GM12878 (cell line): ENCODE measurements around the gene VWA7. TPM values are rescaled to one million over a fixed set of nuclear protein-coding genes. Genes with fewer than 3 reads are reported as not detected.

ENCODE experiments used
- ATAC-seq: fragments of 200-7000 bp; cut with Tn5 transposase; 3 replicates; pipeline ENCODE4 v1.9.1; 2020; ENCODE audit warnings: mild to moderate bottlenecking, moderate library complexity
- BruUV-seq: library from RNA; stranded (reverse); fragments of 400-500 nt; replicated peaks from 2 replicates; lab custom pipeline; 2021; lab: Mats Ljungman, UMichigan
- CTCF ChIA-PET: fragments of 300-600 bp; sonication (Branson Sonifier 250); formaldehyde crosslinking; extraction: SDS; loops from one replicate; lab custom pipeline; 2021; ENCODE audit warnings: inconsistent platforms; lab: Yijun Ruan, JAX
- POLR2A ChIA-PET: fragments of 350-600 bp; formaldehyde crosslinking; extraction: SDS; loops from one replicate; lab custom pipeline; 2021; ENCODE audit warnings: inconsistent platforms; lab: Charles Lee
- RAD21 ChIA-PET: fragments of 300-600 bp; sonication (Branson Sonifier 250); formaldehyde crosslinking; loops from one replicate; lab custom pipeline; 2023; ENCODE audit warnings: antibody characterized with exemption; ENCODE audit not compliant: unreplicated experiment; lab: Charles Lee
- SMC1A ChIA-PET: fragments of 300-600 bp; sonication (Branson Sonifier 250); formaldehyde crosslinking; loops from one replicate; lab custom pipeline; 2023; ENCODE audit not compliant: unreplicated experiment, uncharacterized antibody; lab: Charles Lee
- DNase-seq: peaks from one replicate; pipeline ENCODE4 v3.0.0-alpha.2; 2011; ENCODE audit warnings: low read depth, low spot score
- FAIRE-seq: peaks from 3 replicates; lab custom pipeline; 2011; peaks lifted over from hg19 to GRCh38; lab: Jason Lieb, UNC
- H2AFZ ChIP-seq: 2 replicates; pipeline ENCODE4 v1.6.0; 2011; ENCODE audit warnings: low read depth, low read length, control low read depth; ENCODE audit not compliant: control insufficient read depth
- H3K27ac ChIP-seq: 2 replicates; pipeline ENCODE4 v1.5.1; 2011; ENCODE audit warnings: control low read depth; ENCODE audit not compliant: control insufficient read depth, insufficient read depth
- H3K27me3 ChIP-seq, 2 experiments: replicated peaks in 1 of 2; 2 replicates each; pipeline versions ENCODE4 v1.6.0 to v1.6.1; 2011; ENCODE audit warnings: low read length in 1 of 2; ENCODE audit not compliant: control insufficient read depth in 2 of 2, insufficient read depth in 2 of 2
- H3K36me3 ChIP-seq, 2 experiments: 2 replicates each; pipeline ENCODE4 v1.5.1; 2011; ENCODE audit warnings: low read length in 1 of 2; ENCODE audit not compliant: control insufficient read depth in 2 of 2, insufficient read depth in 2 of 2
- H3K4me1 ChIP-seq: 2 replicates; pipeline ENCODE4 v1.6.1; 2011; ENCODE audit warnings: mild to moderate bottlenecking, low read length, moderate library complexity, mixed read lengths; ENCODE audit not compliant: control insufficient read depth, insufficient read depth
- H3K4me2 ChIP-seq: 2 replicates; pipeline ENCODE4 v1.6.0; 2011; ENCODE audit warnings: control low read depth; ENCODE audit not compliant: control insufficient read depth, insufficient read depth
- H3K4me3 ChIP-seq: fragments of 200-600 bp; sonication (generic); 2 replicates; pipeline ENCODE4 v1.5.1; 2016
- H3K79me2 ChIP-seq: 2 replicates; pipeline ENCODE4 v1.6.0; 2011; ENCODE audit warnings: low read length; ENCODE audit not compliant: control insufficient read depth, insufficient read depth
- H3K9ac ChIP-seq: 2 replicates; pipeline ENCODE4 v1.8.0; 2011; ENCODE audit warnings: low read length, control low read depth, mixed read lengths; ENCODE audit not compliant: control insufficient read depth, insufficient read depth
- H3K9me3 ChIP-seq: replicated peaks from 3 replicates; pipeline ENCODE4 v1.5.1; 2011; ENCODE audit warnings: mild to moderate bottlenecking, low read length; ENCODE audit not compliant: control insufficient read depth, insufficient read depth
- H4K20me1 ChIP-seq: 2 replicates; pipeline ENCODE4 v1.6.0; 2011; ENCODE audit not compliant: control insufficient read depth, insufficient read depth
- CTCF ChIP-seq, 3 experiments: IDR thresholded peaks in 2 of 3; conservative IDR thresholded peaks in 1 of 3; 2 replicates each; pipeline ENCODE4 v1.5.1; 2011; ENCODE audit warnings: low read depth in 3 of 3, low read length in 3 of 3, mild to moderate bottlenecking in 3 of 3, control low read depth in 2 of 3, moderate library complexity in 2 of 3, inconsistent platforms in 1 of 3, mixed read lengths in 1 of 3; ENCODE audit not compliant: control insufficient read depth in 2 of 3, insufficient read depth in 1 of 3; ENCODE audit errors: extremely low read depth in 1 of 3
- E4F1 ChIP-seq: fragments of 450-650 bp; IDR thresholded peaks from 2 replicates; pipeline ENCODE4 v1.6.1; 2018; ENCODE audit warnings: borderline replicate concordance, mild to moderate bottlenecking; ENCODE audit not compliant: partially characterized antibody
- HDGF ChIP-seq: fragments of 450-650 bp; IDR thresholded peaks from 2 replicates; pipeline ENCODE4 v1.6.1; 2016; ENCODE audit warnings: antibody characterized with exemption
- MLLT1 ChIP-seq: fragments of 450-650 bp; IDR thresholded peaks from 2 replicates; pipeline ENCODE4 v1.6.1; 2016; ENCODE audit warnings: mild to moderate bottlenecking
- PRDM15 ChIP-seq: fragments of 450-650 bp; formaldehyde crosslinking; IDR thresholded peaks from 2 replicates; pipeline ENCODE4 v1.4.0; 2020; ENCODE audit warnings: mild to moderate bottlenecking, moderate library complexity
- RAD21 ChIP-seq: IDR thresholded peaks from 2 replicates; pipeline ENCODE4 v1.6.1; 2011; ENCODE audit warnings: mild to moderate bottlenecking, low read depth, low read length, moderate library complexity; ENCODE audit not compliant: insufficient read depth
- SP1 ChIP-seq: IDR thresholded peaks from one replicate; pipeline ENCODE4 v1.6.1; 2011; ENCODE audit warnings: low read depth, low read length
- TCF3 ChIP-seq: IDR thresholded peaks from 2 replicates; pipeline ENCODE4 v1.6.1; 2012; ENCODE audit warnings: low read depth, mild to moderate bottlenecking, low read length, borderline replicate concordance; ENCODE audit not compliant: insufficient read depth
- ZNF217 ChIP-seq: fragments of 450-650 bp; IDR thresholded peaks from 2 replicates; pipeline ENCODE4 v1.6.1; 2017; ENCODE audit warnings: antibody characterized with exemption, mild to moderate bottlenecking
- WGBS: methylation state at CpG from one replicate; pipeline ENCODE4 v1.1.6; 2016; ENCODE audit warnings: low lambda C conversion rate; ENCODE audit not compliant: insufficient replicate concordance, insufficient coverage; ENCODE audit errors: missing lambda C conversion rate; 5-methylcytosine and 5-hydroxymethylcytosine counted together
- in situ Hi-C: fragments of 300-500 bp; cut with MboI; formaldehyde crosslinking; loops from 9 replicates; pipeline ENCODE4 v1.14.3; 2018; ENCODE audit warnings: mixed read lengths
- intact Hi-C: fragments of 100-400 bp; cut with micrococcal nuclease; formaldehyde crosslinking; loops from one replicate; pipeline ENCODE4 v1.14.2; 2022; ENCODE audit not compliant: unreplicated experiment
- polyA plus RNA-seq, 11 experiments: library from polyadenylated mRNA; depleted of rRNA in 4 of 11; unstranded in 6 of 11; stranded (reverse) in 5 of 11; fragments of >200 nt; fragmentation: Nextera tagmentation in 4 of 11; fragmentation: Illumina TruSeq in 1 of 11; extraction: Ambion mirVana in 4 of 11; extraction: Trizol in 1 of 11; gene quantifications; 1 replicate in 1 of 11; 2 replicates in 10 of 11; pipeline versions ENCODE4 v1.2.1 to v1.2.3, GENCODE V29; 2011 to 2016; ENCODE audit warnings: inconsistent platforms in 2 of 11, missing spikeins in 2 of 11, low read depth in 1 of 11
- total RNA-seq, 4 experiments: library from RNA; depleted of rRNA in 3 of 4; stranded (reverse); fragments of >200 nt in 3 of 4; fragmentation: Illumina TruSeq in 1 of 4; extraction: Trizol in 1 of 4; gene quantifications; 2 replicates each; pipeline versions ENCODE4 v1.2.1 to v1.2.3, GENCODE V29; 2013 to 2021

The VWA7 gene
- total and polyA plus RNA-seq, 10 of the 15 experiments (the other 5 are each of a cell fraction or from before 2014, with no cell fraction given) = 0.11 to 3.1 (median 1.2) TPM; not detected in 1

GRCh38 chr6:31792090-31792374 lies 14.9 kb upstream of the VWA7 start (continued):
- TF ChIP-seq PRDM15 (CRISPR knock-in tag) (no peak), MLLT1 (no peak)

GRCh38 chr6:31791324-31792089 lies 14.4 kb upstream of the VWA7 start:
- Histone ChIP-seq H3K9me3 (no peaks in the 10 kb centered on the region), H3K27ac (no peak overlapping the region), H3K4me3 (no peak overlapping the region), H4K20me1 (no peaks in the 10 kb centered on the region), H3K4me2 (no peak overlapping the region), H3K4me1 (peaks cover 12% of the 10 kb centered on the region), H3K9ac (no peak overlapping the region), H3K36me3 (peaks cover 4 to 9% of the 10 kb centered on the region in 2 experiments; a peak in 3 of 4 replicates), H3K79me2 (peaks cover 21% of the 10 kb centered on the region), H3K27me3 (no peaks in the 10 kb centered on the region), H2AFZ (no peak overlapping the region)
- intact Hi-C loops (no loop called here), in situ Hi-C loops (no loop called here)
- ChIA-PET POLR2A (interaction anchor here (0.6 to 1.4 kb wide), 8 partner anchors 31 to 88 kb away, joined by 3 to 7 read pairs (median 3); partner anchors contain the start of genes ABHD16A, CLIC1 and HSPA1B), SMC1A (interaction anchor here (0.6 to 2.9 kb wide), 7 partner anchors 15 to 53 kb away, joined by 3 to 11 read pairs (median 5); partner anchors contain the start of gene HSPA1L), CTCF (interaction anchor here (0.5 to 4.3 kb wide), 23 partner anchors 7 to 131 kb away, joined by 3 to 41 read pairs (median 5); partner anchors contain the start of genes CLIC1, HSPA1A, HSPA1B and HSPA1L), RAD21 (interaction anchor here (1.0 to 3.9 kb wide), 6 partner anchors 14 to 62 kb away, joined by 3 to 22 read pairs (median 11); partner anchors contain the start of genes HSPA1B, LSM2, MSH5 and VWA7)
- no peak for FAIRE-seq
- no TSS peak for BruUV-seq
- 74% methylated on average over 12 of the region's 12 CpGs for WGBS
- no peak for DNase-seq
- peak; percentile 18; the same call in 2 of the 3 replicates for ATAC-seq
- TF ChIP-seq ZNF217 (no peak), CTCF (IDR thresholded peaks at IDR 0.05 in 2 of 3, conservative IDR thresholded peaks at IDR 0.05 in 1 of 3; ENCODE audit: control insufficient read depth in 2 of 3, extremely low read depth in 1 of 3, insufficient read depth in 1 of 3, low read depth in 3 of 3, low read length in 3 of 3) (peak; percentile 52 to 71 (median 68)), SP1 (no peak), TCF3 (no peak), HDGF (0 out of 2 replicates have a peak, but pooled peaks have one; percentile 27), E4F1 (no peak), RAD21 (0 out of 2 replicates have a peak, but pooled peaks have one; percentile 9)
